AG20443 (cell line): ENCODE measurements around the gene MPZL2.

ENCODE experiments used
- DNase-seq: peaks from one replicate; pipeline ENCODE4 v3.0.0; 2012; ENCODE audit warnings: low spot score, mixed read lengths

The MPZL2 gene

DNA sequence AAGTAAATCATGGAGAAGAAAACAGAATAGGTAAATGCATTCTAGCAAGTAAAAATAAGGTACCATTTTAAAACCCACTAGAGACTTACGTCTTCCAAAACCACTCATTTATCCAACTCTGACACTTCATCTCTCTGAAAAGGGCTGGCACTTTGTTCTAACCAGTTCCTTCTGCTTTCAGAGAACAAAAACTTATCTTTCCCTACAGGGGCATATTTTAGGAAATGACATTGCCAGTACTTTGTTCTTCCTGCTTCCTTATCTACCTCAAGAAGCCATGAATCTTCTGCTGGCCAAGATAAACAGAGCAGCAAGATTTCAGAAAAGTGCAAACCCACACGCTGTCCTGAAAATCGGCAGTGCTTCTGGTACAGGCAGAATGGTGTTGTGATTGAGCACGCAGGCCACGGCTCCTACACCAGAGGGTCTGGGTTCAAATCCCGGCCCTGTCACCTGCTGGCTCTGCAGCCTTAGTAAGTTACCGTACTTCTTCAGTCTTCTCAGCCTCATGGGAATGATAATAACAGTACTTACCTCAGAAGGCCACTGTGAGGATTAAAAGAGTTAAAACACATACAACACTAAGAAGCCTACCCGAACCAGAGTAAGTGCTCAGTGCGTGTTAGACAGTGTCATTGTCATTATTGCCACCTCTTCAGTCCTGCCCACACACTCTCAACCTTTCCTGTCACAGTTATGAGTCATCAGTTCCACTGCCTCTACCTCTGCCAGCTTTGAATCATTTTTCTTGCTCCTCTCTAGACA is 22.9 kb downstream of the MPZL2 start:
- peak; percentile 20 for DNase-seq

DNA sequence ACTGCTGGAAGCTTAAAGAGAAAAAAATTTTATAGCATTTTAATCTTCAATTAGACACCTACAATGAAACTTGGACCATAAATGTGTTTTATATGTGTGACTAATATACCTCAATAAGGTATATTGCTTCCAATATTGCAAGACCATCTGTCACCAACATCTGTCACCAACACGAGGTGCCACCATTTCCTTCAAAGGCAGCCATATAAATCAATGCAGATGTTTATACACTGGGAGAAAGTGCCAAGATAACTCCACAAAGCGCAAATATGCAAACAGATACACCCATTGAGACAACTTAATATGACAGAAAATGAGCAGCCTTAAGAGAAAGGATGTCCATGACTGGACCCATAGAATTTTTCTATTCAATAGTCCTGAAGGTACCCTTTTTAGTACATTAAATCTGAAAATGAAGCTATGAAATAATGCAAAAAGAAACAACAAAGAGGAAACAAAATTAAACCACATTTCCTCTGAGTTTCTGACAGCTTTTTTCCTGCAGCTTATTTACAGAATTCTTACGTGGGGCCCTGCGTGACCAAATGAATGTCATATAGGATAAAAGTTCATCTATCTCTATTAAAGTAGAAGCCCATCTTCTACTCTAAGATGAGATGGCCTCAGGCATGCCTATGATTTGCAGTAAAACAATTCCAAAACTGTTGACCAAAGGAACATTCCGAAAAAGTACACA is 24.4 kb downstream of the MPZL2 start:
- no peak for DNase-seq

DNA sequence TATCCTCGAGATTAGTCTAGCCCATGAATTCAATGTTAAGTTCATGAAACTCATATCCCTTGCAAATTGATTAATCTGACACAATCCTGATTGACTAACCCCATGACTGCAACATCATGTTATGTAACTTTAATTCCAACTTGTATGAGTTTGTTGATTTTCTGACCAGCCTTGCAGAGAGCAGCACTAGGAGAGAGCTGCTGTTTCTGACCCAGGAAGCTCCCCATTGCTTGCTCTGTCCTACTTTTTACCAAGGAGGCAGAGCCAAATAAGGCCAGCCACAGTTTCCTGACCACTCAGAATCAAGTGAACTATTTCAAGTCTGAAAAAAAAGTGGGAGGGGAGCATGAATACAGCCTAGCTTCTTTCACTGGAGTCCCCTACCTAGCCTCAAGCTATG is 25.2 kb downstream of the MPZL2 start:
- DNase-seq: no peak

DNA sequence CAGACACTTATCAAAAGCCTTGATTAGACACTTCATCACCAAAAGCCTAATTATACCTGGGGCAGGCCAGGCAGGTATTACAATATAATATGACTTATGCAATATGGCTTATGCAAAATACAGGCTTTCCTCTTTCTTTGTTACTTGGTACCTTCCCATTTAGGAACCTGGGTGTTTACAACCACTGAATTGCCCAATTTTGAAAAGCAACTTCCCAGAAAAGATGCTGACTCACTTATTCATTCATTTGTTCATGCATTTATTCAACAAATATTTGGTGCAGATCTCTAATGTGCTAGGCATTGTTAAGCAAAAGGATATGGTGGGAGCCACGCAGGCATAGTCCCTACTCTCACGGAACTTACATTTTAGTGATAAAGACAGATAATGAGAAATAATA is 25.7 kb downstream of the MPZL2 start:
- DNase-seq: no peak

DNA sequence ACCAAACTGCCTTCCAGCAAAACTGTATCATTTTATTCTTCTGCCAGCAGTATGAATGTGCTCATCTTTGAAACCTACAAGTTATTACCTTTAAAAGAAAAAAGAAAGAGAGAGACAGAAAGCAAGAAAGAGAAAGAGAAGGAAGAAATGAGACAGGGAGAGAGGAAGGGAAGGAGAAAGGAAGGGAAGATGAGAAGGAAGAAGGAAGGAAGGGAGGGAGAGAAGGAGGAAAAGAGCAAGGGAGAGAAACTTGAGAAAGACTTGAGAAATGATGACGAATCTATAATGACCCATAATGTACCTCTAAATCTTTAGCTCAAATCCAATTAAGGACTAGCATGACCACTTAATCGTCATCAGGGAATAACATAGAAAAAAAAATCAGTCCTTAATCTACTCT is 27.9 kb downstream of the MPZL2 start:
- DNase-seq: no peak

DNA sequence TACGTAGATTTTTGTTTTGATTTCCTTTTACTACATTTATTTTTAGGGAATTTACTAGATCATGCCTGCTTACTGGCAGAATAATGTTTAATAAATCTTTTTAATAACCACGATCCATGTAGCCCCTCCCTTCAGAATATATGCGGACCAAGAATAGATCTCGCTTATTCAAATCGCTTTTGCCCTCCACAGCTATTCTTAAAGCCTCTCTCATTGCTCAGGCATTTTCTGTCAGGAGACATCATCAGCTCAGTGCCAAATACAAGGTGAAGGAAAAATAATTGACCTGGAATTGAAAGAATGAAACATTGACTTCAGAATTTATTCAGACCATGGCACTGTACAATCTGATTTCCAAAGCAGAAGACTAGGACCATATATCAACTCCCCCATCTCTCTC is 29.3 kb downstream of the MPZL2 start:
- no peak for DNase-seq

DNA sequence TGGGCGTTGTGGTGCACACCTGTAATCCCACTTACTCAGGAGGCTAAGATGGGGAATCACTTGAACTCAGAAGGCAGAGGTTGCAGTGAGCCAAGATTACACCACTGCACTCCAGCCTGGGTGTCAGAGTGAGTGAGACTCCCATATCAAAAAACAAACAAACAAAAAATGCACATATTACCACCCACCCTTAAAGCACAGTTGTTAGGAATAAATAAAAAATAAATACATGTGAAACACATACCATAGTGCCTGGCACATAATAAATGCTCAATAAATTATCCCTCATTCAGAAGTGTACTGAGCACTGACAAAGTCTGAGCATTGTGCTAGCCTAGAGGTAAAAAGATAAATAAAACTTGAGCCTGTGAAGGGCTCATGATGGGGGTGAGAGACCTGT is 30.2 kb downstream of the MPZL2 start:
- DNase-seq: no peak

DNA sequence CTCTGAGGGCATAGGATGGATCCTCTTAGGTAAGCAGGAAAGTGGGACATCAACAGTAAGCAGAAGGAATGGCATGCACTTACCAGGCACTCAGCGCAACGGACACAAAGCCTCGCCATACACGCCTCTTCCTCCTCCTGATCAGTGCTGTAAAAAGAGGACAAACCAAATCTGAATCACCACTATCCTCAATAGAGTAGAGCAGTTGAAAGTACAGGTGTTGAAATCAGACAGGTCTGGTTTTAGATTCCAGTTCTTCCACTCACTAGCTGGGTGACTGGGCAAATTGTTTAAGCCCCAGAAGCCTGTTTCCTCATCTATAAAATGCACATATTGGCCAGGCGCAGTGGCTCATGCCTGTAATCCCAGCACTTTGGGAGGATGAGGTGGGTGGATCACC is 30.7 kb downstream of the MPZL2 start:
- no peak for DNase-seq

DNA sequence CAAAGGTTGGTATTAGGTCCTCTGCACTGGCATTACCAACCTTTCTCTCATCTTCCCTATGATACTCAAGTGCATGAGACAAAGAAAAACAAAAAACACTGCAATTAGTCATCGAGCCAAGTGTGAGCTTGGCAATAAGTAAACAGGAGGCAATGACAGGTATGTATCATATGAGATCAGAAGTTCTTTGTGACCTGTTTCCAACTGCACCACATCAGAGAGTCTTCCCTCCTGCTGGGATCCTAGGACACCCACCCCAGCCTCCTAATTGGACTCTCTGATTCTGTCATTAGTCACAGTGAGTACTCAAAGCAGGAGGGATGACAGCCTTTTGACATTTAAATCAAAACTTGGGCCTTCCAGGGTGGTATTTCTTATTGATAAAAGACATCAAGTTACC is 31.4 kb downstream of the MPZL2 start:
- DNase-seq: no peak

DNA sequence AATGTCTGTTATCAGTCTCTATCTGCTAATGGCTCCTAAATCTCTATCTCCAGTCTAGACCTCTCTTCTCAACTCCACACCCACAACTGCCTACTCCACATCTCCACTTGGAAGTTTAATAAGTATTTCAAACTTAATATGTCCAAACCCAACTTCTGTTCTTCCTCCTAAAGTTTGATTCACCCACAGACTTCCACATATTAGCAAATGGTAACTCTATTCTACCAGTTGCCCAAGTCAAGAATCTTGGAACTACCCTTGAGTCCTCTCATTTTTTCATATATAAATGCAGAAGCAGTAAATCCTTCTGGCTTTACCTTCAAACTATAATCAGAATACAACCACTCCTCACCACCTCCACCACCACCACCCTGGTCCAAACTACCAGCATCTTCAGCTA is 32.6 kb downstream of the MPZL2 start:
- DNase-seq: no peak

DNA sequence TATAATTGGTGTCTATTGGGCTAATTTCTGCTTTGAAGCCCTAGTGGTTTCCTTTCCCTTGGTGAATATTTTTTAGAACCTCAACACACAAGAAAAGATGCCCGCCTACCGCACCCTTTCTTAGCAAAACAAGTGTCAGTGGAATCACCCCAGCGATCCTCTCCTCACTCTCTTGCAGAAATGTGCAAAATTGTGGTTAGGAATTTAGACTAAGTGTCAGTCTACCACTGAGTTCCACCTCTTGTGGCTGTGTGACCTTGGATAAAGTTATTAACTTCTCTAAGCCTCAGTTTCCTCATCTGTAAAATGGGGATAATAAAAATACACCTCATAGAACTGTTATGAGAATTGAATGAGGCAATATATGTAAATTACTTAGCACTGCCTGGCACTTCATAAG is 34.0 kb downstream of the MPZL2 start:
- no peak for DNase-seq

DNA sequence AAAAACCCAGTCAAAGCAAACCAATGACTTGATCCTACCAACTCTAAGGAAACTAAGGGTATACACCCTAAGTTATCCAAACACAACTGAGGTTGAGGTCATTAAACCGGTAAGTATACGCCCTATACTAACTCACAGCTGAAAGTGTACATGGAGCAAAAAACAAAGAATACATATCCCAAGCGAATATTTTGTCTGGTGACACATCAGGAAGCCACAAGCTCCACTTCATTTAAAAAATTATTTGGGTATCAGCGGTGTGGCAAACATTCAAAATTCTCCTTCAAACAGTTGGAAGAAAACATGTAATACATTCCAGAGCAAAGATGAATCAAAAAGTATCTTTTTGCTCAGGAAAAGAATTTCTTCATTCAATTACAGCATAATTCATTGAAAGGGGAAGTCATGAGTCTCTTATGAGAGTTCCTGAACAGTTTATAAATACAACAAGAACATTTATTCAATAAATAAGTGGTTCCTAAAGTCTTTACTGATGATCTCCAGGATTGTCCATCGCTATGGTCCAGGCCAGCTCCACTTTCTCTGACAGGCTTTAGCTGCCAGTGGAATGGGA is 34.7 kb downstream of the MPZL2 start:
- DNase-seq: no peak

DNA sequence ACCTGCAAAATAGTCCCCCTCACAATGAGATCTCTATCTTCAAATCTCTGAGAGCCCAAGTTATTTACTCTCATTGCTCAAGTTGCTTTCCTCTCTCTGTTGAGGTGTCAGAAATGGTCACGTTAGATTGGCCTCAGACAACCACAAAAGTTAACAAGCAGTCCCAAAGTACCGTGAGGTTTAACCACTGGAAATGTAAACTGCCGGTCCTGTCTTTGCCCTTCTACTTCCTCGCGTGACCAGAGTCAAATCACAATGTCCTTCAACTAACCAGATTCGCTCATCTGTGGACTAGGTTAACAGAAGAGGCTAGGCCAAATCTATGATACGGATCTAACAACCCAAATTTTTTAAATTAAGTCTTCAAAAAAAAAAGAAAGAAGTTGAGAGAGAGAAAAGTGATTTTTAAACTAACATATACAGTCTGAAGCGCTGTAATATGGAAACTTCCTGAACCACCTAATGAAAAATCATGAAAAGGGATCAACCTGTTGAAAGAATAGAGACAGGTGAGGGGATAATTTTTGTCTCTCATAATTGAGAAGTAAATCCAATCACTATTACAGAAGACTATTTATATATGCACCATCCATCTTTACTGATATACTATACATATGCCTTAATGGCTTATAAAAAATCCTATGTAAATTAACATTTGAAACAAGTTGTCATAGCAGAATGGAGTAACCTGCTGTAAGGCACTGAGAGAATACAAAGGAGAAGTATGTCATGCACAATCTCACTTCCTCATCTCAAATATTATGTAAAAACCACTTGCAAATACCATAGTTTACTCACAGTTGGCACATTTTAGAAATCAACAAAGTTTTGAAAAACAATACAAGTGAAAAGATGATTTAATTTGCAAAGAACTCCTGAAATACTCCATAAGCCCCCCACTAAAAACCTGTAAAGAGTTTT is 36.0 kb downstream of the MPZL2 start:
- DNase-seq: no peak

DNA sequence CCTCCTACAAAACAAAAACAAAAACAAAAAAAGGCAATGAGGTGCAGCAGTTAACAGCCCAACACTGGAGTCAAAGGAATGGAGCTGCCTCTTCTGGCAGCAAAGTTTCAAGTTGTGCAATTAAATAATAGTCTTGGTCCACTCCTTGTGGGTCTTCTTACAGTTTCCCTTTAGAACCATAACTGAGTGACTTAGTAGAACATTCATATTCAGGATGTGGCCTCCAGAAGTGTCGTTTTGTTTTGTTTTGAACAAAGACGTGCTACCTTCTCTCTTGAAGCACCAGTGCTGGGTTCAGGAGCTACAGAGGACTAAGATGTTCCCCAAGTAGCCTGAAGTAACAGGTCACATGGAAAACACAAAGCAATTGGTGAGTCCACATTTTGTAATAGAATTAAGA is 37.3 kb downstream of the MPZL2 start:
- no peak for DNase-seq

DNA sequence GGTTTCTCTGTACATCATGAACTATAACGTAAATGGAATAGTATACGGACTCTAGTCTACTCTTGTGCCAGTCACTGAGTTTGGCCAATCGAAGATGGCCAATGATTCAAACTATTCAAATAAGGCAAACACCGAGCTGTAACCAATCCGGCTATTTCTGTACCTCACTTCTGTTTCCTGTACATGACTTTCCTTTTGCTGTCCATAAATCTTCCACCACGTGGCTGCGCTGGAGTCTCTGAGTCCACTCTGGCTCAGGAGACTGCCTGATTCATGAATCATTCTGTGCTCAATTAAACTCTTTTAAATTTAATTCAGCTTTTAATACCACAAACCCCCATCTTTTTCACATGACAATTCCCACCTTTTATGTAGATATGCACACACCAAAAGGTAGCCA is 37.8 kb downstream of the MPZL2 start:
- no peak for DNase-seq

DNA sequence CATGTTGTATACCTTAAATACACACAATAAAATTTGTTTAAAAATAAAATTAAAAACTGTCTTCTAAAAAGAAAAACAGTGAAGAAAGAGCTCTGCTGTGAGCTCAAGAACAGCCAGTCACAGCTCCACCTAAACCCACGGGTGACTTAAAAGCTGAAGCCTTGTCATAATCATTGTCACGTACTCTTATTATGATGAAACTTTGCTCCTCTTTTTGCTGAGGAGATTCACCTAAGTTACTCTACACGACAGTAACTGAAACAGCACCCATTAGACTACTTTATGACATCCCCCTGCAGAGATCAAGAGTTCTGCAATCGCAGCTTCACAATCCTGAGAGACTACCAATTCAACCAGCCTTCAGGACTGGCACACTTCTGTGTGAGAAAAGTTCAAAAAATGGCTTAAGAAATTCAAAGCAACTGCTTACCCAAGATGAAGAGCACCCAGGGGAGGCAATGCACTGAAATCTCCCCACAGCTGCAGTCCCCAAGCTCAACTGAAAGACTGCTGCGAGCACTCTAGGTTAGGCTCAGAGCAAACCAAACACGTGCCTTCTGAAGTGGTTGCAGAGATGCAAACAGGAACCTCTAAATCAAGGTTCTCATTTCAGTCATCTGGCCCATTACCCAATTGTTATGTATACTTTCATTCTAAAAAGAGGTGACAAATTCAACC is 39.4 kb downstream of the MPZL2 start, which contains the start of gene JAML:
Gene JAML (minus strand): TSS at position 501 of the 678 bp plus-strand sequence. CDS start 10,145 bp downstream, outside the sequence.
- no peak for DNase-seq

DNA sequence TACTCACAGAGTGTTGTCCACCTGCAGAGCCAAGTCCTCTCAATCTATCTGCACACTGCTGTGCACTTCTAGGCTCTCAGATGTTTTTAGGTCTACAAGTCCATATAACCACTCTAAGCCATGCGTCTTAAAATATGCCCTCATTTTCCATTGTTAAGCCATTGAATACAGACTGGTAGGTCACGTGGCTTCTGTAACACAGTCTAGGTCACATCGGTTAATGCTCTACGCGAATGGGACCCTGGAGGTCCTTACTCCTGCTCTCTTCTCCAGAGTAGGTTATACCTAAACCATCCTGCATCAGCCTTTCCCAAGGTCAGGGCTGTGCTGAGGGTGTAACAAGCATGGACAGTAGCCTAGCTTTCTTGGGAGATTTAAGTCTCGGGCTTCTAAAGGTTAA is 40.1 kb downstream of the MPZL2 start:
- DNase-seq: no peak

DNA sequence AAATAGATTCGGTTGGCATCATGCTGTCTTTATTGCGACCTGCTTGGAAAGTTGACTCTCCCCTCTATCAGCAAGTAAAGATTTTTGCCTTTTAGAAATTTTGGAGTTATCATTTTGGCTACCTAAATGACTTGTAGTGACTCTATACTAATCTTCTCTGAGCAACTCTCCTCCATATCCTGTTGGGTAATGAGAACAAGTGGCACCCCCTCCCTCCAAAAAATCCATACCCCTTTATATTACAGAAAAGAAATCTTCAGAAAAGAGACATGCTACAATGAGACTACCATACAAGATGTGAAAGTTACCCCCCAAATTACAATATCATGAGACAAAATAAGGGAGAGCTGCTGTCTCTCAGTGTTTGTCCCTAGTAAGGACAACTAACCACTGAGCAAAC is 40.5 kb downstream of the MPZL2 start:
- no peak for DNase-seq

DNA sequence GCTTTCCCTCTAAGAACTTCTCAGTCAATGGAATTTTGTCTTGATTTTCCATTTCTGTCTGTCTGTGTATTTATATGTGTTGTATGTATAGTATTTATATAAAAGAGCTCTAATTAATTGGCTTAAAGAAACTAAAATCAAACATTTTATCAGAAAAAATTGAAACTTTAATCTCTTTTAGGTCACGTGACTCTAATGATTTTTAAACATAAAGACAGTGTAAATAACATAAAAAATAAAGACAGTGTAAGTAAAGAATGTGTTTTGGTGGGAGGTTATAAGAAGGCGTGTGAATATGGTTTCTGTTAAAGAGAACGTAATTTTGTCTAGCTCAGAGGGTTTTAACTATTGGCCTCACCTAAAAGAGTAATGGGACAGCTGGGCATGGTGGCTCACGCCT is 41.7 kb downstream of the MPZL2 start:
- no peak for DNase-seq

DNA sequence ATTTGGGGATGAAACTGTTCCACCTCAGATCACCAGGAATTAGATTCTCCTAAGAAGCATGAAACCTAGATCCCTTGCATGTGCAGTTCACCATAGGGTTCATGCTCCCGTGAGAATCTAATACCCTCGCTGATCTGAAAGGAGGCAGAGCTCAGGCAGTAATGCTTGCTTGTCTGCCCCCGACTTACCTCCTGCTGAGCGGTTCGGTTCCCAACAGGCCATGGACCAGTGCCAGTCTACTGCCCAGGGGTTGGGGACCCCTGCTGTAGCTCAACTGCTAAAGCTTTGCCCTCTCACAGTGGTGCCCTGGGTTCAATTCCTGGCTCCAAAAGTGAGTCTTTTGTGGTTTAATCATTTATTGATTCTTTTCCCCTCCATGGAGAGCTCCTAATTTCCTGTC is 42.7 kb downstream of the MPZL2 start:
- no peak for DNase-seq

DNA sequence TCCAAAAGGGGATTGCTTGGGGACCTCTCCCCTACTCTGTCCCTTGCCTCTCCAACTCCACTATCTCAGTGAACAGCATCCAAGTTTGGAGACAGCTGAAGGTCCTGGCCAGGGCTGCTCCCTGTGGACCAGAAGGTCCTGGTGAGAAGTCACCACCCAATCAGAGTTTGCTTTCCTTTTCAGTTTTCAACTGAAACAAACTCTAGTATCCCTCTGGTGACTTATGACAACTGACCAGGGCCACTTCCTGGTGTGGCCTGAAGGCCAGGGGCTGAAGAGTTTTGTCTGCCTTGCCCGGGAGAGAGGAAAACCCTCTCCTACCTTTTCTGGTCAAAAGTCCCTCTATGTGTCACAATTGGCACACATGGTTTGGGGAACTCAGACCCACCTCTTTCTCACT is 44.4 kb downstream of the MPZL2 start:
- DNase-seq: no peak

DNA sequence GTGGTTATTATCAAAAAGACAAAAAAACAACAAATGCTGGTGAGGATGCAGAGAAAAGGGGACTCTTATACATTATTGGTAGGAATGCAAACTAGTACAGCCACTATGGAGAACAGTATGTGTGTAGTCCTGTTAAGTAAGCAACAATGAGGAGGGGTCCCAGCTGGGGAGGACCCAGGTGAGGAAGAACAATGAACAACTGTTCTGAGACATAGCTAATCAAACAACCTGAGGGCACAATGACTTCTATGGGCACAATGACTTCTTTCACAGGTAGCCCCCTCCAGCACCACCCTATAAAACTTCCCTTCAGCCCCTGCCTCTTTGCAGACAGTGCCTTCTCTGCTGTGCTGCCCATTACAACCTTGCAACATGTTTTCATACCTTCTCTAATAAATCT is 44.9 kb downstream of the MPZL2 start:
- no peak for DNase-seq
